Stimulated activated CD8-positive, alpha-beta memory T cell treated with anti-CD3 and anti-CD28 coated beads, Interleukin-7, amount 100 ng/mL, for 1 hour (primary cell): ENCODE measurements around the gene KLK1.
"Not testable (repeated sequence)": the region's sequence is repeated elsewhere in the genome, so short reads cannot be mapped to it uniquely, and the experiment has no call there.

ENCODE experiments used
- DNase-seq, 2 donors: peaks; one replicate each; pipeline ENCODE4 v3.0.0-alpha.2; 2020; ENCODE audit warnings: low read depth in 2 of 2

The KLK1 gene

GRCh38 chr19:50792272-50793250 lies 31.0 kb downstream of the KLK1 start:
- no peak for DNase-seq

- DNase-seq: no peak
Measured at GRCh38 chr19:50791594-50792271, 31.9 kb downstream of the KLK1 start.

GRCh38 chr19:50790922-50791467 lies 32.6 kb downstream of the KLK1 start:
- no peak for DNase-seq

GRCh38 chr19:50790396-50790795 lies 33.2 kb downstream of the KLK1 start, which contains the start of gene ACP4:
TSS of gene ACP4 (plus strand) at chr19:50790415. CDS start at chr19:50790415, 0 bp downstream.
- no peak for DNase-seq

- no peak for DNase-seq
Measured at GRCh38 chr19:50785329-50785728, 38.3 kb downstream of the KLK1 start.

GRCh38 chr19:50784710-50785109 lies 38.9 kb downstream of the KLK1 start:
- no peak for DNase-seq

- DNase-seq: not testable (repeated sequence)
Measured at GRCh38 chr19:50783848-50784152, 39.8 kb downstream of the KLK1 start.

- no peak for DNase-seq
Measured at GRCh38 chr19:50780753-50781435, 42.7 kb downstream of the KLK1 start.

- DNase-seq: no peak
Measured at GRCh38 chr19:50779504-50780457, 43.8 kb downstream of the KLK1 start.

GRCh38 chr19:50778906-50779430 lies 44.6 kb downstream of the KLK1 start:
- DNase-seq: no peak

GRCh38 chr19:50777830-50778303 lies 45.7 kb downstream of the KLK1 start:
- DNase-seq: no peak

- no peak for DNase-seq
Measured at GRCh38 chr19:50777261-50777660, 46.3 kb downstream of the KLK1 start.

GRCh38 chr19:50776131-50776530 lies 47.5 kb downstream of the KLK1 start:
- DNase-seq: no peak

- DNase-seq: not testable (repeated sequence)
Measured at GRCh38 chr19:50773454-50773853, 50.1 kb downstream of the KLK1 start.

GRCh38 chr19:50772912-50773311 lies 50.7 kb downstream of the KLK1 start:
- not testable (repeated sequence) for DNase-seq

- no peak for DNase-seq
Measured at GRCh38 chr19:50772476-50772875, 51.1 kb downstream of the KLK1 start.

GRCh38 chr19:50770888-50771287 lies 52.7 kb downstream of the KLK1 start:
- no peak for DNase-seq

GRCh38 chr19:50770164-50770563 lies 53.4 kb downstream of the KLK1 start, which contains the start of gene GPR32:
TSS of gene GPR32 (plus strand) at chr19:50770464. CDS start at chr19:50770601, 137 bp downstream.
- DNase-seq: not testable (repeated sequence)
